ENCODE data around the gene GALNS.

- TF ChIP-seq POLR2A (IDR thresholded peaks at IDR 0.05) (no peak), POLR2AphosphoS5 (IDR thresholded peaks at IDR 0.05) (peak in 2 of 3 donors; percentile 8 to 63)
Observed at GRCh38 chr16:88807626-88808453, 48.9 kb downstream of the GALNS start.
